Measurements from ENCODE around the gene FREM3.
"Not testable (repeated sequence)": the region's sequence is repeated elsewhere in the genome, so short reads cannot be mapped to it uniquely, and the experiment has no call there.

FREM3 gene

DNA sequence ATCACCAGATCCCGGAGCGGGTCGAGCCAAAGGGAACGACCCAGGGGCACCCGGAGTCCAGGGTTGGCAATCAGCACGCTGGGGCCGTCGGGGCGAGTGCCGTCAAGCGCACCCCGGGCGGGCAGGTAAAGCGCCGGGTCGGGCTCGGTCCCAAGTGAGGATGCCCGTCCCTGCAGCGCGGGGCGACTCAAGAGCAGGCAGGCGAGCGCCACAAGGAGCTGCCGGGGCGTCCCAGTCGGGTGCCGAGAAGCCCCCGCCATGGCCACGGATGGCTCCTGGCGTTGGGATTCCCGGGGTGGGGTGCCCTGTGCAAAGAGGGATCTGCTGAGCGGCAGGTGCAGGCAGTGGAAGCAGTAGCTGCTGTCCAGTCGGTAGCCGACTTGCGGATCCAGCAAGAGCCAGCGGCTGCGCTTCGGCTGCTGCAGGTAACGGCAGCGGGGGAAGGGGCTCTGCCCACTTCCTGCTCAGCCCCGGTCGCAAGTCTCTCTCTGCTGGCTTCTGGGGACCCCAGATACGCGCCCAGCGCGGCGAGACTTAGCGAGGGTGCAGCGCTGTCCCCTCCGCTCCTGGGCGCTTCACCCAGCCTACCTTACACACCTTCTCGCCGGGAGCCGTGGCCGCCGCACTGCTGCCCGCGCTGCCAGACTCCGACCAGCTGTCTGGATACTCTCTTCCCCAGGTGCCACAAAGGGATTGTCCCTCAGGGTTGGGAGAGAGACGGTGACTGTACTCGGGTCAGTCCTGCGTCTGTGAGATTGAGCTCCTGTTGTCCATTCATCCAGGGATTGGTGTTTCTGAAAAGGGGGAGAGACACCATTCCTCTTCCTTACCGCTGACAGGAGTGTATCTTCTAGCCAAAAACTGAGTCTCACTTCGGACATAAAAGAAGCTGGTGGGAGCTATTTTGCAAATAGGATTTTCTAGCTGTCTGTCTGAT lies at the start of gene FREM3:
Gene FREM3, minus strand, starts transcription at position 260 of the 937 bp plus-strand sequence. Its CDS starts 0 bp downstream, at position 260.
- no peak within 1 kb of the TSS for H3K4me3 ChIP-seq (replicated peaks; ENCODE audit: low read depth, low read length)

DNA sequence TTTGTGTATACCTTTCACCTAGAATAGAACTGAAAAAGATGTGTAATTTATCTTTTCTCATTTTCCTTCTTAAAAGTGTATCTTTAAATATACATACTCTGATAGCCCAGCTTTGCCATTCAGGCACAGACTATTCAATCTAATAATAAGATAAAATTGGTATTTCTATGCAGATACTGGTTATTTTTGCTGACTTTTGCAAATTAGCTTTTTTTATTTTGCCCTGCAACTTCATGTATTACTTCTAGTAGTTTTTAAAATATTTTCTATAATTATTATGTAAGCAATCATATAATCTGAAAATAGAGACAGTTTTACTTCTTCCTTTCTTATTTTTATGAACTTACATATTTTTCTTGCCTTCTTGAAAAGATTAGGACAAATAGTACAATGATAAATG lies 45.4 kb upstream of the FREM3 start:
- no peak overlapping the region for H3K4me3 ChIP-seq (replicated peaks; ENCODE audit: low read depth, low read length)
- TF ChIP-seq, protein P1, sequence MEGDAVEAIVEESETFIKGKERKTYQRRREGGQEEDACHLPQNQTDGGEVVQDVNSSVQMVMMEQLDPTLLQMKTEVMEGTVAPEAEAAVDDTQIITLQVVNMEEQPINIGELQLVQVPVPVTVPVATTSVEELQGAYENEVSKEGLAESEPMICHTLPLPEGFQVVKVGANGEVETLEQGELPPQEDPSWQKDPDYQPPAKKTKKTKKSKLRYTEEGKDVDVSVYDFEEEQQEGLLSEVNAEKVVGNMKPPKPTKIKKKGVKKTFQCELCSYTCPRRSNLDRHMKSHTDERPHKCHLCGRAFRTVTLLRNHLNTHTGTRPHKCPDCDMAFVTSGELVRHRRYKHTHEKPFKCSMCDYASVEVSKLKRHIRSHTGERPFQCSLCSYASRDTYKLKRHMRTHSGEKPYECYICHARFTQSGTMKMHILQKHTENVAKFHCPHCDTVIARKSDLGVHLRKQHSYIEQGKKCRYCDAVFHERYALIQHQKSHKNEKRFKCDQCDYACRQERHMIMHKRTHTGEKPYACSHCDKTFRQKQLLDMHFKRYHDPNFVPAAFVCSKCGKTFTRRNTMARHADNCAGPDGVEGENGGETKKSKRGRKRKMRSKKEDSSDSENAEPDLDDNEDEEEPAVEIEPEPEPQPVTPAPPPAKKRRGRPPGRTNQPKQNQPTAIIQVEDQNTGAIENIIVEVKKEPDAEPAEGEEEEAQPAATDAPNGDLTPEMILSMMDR (IDR thresholded peaks at IDR 0.05; ENCODE audit: low read length, missing control alignments) = no peak
- DNase-seq (ENCODE audit: low read depth) = no peak

More for the DNA sequence above, at the start of gene FREM3:
- DNase-seq (ENCODE audit: low read depth) = peak; percentile 3
- TF ChIP-seq, protein P1 (IDR thresholded peaks at IDR 0.05; ENCODE audit: low read length, missing control alignments) = no peak

DNA sequence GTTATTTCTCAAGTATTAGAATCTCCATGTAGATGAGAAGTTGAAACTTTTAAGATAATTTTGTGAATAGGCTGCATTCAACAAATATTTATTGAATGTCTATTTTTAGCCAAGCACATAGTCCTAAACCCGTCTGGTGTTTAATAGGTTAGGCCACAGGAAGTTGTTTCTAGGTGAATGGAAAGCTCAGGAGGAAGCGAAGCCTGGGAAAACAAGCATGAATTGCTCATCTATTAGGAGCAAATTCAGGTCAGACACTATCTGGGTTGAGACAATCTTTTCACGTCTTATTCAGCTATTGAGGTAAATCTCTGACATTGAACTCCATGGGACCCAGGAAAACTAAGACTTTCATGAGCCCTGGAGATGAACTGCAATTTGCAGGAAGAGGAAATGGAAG lies 43.1 kb upstream of the FREM3 start:
- TF ChIP-seq, protein P1 (IDR thresholded peaks at IDR 0.05; ENCODE audit: low read length, missing control alignments) = no peak
- peak; percentile 12 for DNase-seq (ENCODE audit: low read depth)
- H3K4me3 ChIP-seq (replicated peaks; ENCODE audit: low read depth, low read length) = no peak overlapping the region

DNA sequence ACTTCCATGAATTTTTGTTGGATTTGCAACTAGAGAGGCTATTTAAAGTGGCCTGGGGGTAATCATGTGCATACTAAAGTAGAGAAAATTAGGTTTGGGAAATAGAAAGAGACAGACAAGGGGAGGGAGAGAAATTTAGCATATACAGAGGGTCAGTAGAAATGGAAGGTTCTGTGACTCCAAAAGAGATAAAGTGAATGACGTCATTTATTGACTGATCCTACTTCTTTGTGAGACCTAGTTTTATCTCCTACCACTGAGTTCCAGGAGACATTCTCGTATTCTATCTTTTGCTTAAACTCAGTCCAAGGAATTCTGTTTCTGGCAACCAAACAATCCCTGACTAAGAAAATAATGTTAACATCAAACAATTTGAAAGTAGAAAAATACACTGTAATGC lies 42.4 kb upstream of the FREM3 start:
- H3K4me3 ChIP-seq (replicated peaks; ENCODE audit: low read depth, low read length) = no peak overlapping the region
- TF ChIP-seq, protein P1 (IDR thresholded peaks at IDR 0.05; ENCODE audit: low read length, missing control alignments) = no peak
- peak; percentile 3 for DNase-seq (ENCODE audit: low read depth)

GRCh38 chr4:143736861-143737260 lies 36.4 kb upstream of the FREM3 start:
- no peak overlapping the region for H3K4me3 ChIP-seq (replicated peaks; ENCODE audit: low read depth, low read length)
- no peak for DNase-seq (ENCODE audit: low read depth)
- TF ChIP-seq, protein P1 (IDR thresholded peaks at IDR 0.05; ENCODE audit: low read length, missing control alignments) = no peak

GRCh38 chr4:143736061-143736460 lies 35.6 kb upstream of the FREM3 start:
- DNase-seq (ENCODE audit: low read depth); H3K4me3 ChIP-seq (replicated peaks; ENCODE audit: low read depth, low read length): not testable (repeated sequence)

GRCh38 chr4:143728166-143728565 lies 27.7 kb upstream of the FREM3 start:
- TF ChIP-seq, protein P1 (IDR thresholded peaks at IDR 0.05; ENCODE audit: low read length, missing control alignments) = no peak
- peak; percentile 67 for DNase-seq (ENCODE audit: low read depth)
- H3K4me3 ChIP-seq (replicated peaks; ENCODE audit: low read depth, low read length) = no peak overlapping the region

Data from fibroblast of pulmonary artery (primary cell).